ENCODE results near the gene FAH. TPM values are rescaled to one million over a fixed set of nuclear protein-coding genes. Genes with fewer than 3 reads are reported as not detected.
A peak's percentile ranks its signal among the peaks of the same experiment; 100 is the strongest.

FAH gene
- total and polyA plus RNA-seq, 9 of the 15 experiments (the other 6 are each of a cell fraction or from before 2014, with no cell fraction given): 66.8 to 310 (median 103) TPM

DNA sequence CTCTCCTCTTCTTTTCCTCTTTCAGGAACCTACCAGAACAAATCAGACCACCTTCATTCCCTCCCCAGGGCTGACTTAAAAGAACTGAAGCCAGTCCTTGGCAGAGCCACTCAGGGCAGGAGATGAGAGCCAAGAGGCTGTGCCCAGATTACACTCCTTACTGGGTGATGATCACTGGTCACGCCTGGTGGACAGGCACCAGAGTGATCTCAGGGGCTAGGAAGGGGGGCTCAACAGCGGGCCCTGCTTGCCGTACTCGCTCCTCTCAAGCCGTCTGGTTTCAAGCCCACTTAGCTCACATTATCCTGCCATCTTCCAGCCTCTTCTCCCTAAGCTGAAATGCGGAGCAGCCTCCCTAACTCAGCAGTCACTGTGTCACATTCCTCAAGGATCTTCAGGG lies 1.7 kb upstream of the FAH start (continued):
- TF ChIP-seq, protein P1, sequence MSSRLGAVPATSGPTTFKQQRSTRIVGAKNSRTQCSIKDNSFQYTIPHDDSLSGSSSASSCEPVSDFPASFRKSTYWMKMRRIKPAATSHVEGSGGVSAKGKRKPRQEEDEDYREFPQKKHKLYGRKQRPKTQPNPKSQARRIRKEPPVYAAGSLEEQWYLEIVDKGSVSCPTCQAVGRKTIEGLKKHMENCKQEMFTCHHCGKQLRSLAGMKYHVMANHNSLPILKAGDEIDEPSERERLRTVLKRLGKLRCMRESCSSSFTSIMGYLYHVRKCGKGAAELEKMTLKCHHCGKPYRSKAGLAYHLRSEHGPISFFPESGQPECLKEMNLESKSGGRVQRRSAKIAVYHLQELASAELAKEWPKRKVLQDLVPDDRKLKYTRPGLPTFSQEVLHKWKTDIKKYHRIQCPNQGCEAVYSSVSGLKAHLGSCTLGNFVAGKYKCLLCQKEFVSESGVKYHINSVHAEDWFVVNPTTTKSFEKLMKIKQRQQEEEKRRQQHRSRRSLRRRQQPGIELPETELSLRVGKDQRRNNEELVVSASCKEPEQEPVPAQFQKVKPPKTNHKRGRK (tag; IDR thresholded peaks at IDR 0.05): no peak

DNA sequence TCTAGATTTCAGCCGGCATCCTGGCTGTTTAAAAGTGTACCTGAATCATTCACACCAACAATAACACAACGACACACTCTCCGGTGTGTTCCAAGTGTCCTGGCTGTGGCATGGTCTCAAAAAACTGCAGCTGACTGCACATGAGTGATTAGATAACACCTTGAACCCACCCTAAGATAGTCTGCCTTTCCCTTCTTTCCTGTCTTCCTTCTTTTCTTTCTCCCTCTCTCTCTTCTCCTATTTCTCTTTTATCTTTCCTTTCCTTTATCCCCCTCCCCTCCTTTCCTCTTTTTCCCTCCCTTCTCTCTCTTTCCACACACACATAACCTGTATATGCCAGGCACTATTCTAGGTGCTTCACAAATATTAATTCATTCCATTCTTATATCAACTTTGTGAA lies 1.2 kb upstream of the FAH start:
- H2AFZ ChIP-seq (ENCODE audit: low read depth, low read length): peak overlapping the region; percentile 91
- TF ChIP-seq POU5F1 (IDR thresholded peaks at IDR 0.05; ENCODE audit: borderline replicate concordance, low read depth, low read length, partially characterized antibody) (no peak), TRIM24 (IDR thresholded peaks at IDR 0.05) (0 out of 4 replicates have a peak, but pooled peaks of 1 of the 2 experiments have one; percentile 13), HDAC1 (IDR thresholded peaks at IDR 0.05) (peak in 1 of 2 experiments; percentile 32; a peak in 2 of 4 replicates), NUFIP1 (IDR thresholded peaks at IDR 0.05; ENCODE audit: partially characterized antibody) (no peak), TAL1 (IDR thresholded peaks at IDR 0.05) (peak; percentile 30; the same call in 1 of the 2 replicates), ASH1L (IDR thresholded peaks at IDR 0.05; ENCODE audit: borderline replicate concordance, low read depth, partially characterized antibody) (peak; percentile 48)
- TF ChIP-seq, protein P2, sequence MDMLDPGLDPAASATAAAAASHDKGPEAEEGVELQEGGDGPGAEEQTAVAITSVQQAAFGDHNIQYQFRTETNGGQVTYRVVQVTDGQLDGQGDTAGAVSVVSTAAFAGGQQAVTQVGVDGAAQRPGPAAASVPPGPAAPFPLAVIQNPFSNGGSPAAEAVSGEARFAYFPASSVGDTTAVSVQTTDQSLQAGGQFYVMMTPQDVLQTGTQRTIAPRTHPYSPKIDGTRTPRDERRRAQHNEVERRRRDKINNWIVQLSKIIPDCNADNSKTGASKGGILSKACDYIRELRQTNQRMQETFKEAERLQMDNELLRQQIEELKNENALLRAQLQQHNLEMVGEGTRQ (CRISPR knock-in tag; IDR thresholded peaks at IDR 0.05): no peak
- TF ChIP-seq, protein P1 (tag; IDR thresholded peaks at IDR 0.05): peak; percentile 87
- TF ChIP-seq, protein P3, sequence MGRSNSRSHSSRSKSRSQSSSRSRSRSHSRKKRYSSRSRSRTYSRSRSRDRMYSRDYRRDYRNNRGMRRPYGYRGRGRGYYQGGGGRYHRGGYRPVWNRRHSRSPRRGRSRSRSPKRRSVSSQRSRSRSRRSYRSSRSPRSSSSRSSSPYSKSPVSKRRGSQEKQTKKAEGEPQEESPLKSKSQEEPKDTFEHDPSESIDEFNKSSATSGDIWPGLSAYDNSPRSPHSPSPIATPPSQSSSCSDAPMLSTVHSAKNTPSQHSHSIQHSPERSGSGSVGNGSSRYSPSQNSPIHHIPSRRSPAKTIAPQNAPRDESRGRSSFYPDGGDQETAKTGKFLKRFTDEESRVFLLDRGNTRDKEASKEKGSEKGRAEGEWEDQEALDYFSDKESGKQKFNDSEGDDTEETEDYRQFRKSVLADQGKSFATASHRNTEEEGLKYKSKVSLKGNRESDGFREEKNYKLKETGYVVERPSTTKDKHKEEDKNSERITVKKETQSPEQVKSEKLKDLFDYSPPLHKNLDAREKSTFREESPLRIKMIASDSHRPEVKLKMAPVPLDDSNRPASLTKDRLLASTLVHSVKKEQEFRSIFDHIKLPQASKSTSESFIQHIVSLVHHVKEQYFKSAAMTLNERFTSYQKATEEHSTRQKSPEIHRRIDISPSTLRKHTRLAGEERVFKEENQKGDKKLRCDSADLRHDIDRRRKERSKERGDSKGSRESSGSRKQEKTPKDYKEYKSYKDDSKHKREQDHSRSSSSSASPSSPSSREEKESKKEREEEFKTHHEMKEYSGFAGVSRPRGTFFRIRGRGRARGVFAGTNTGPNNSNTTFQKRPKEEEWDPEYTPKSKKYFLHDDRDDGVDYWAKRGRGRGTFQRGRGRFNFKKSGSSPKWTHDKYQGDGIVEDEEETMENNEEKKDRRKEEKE (IDR thresholded peaks at IDR 0.05; ENCODE audit: borderline replicate concordance in 1 of 2, control insufficient read depth in 1 of 2, low read depth in 2 of 2, low read length in 1 of 2): 0 out of 4 replicates have a peak, but pooled peaks of 1 of the 2 experiments have one; percentile 45

More for the DNA sequence above, 1.2 kb upstream of the FAH start:
- ChIA-PET POLR2A (interaction anchor here (0.6 to 2.2 kb wide), 4 partner anchors 9 to 165 kb away, joined by 3 to 6 read pairs (median 4); no protein-coding TSS in a partner anchor), CTCF (ENCODE audit: low intra/inter-chr PET ratio) (no interaction called here)
- no peaks in the 10 kb centered on the region for H4K20me1 ChIP-seq (replicated peaks; ENCODE audit: control insufficient read depth, insufficient read depth, low read length)
- intact Hi-C loops (cut with micrococcal nuclease): loop anchor here (10.0 kb wide), 1 partner anchor 257 kb away; the partner anchor contains the start of gene MTHFS
- H3K9me3 ChIP-seq (replicated peaks; ENCODE audit: control insufficient read depth, insufficient read depth, low read depth, low read length): no peaks in the 10 kb centered on the region
- no peaks in the 10 kb centered on the region for H3K27me3 ChIP-seq (ENCODE audit: control insufficient read depth in 2 of 2, insufficient read depth in 2 of 2, low read length in 2 of 2)
- peaks cover 13% of the 10 kb centered on the region; the same call in 1 of the 3 replicates for H3K36me3 ChIP-seq (ENCODE audit: control insufficient read depth, insufficient read depth, low read length)
- peaks cover 27% of the 10 kb centered on the region for H3K79me2 ChIP-seq (ENCODE audit: control insufficient read depth, insufficient read depth, low read length)
- H3K4me1 ChIP-seq (replicated peaks in 1 of 2; ENCODE audit: control insufficient read depth in 2 of 2, insufficient read depth in 2 of 2, low read length in 2 of 2): peaks cover 25 to 44% of the 10 kb centered on the region in 2 experiments
- H3K4me2 ChIP-seq (ENCODE audit: insufficient read depth, low read length): peak overlapping the region; percentile 90
- ATAC-seq (no peak), FAIRE-seq (no peak), DNase-seq (ENCODE audit: extremely low read depth in 1 of 4, low spot score in 3 of 4) (peak in 1 of 4 experiments; percentile 57)
- peak overlapping the region; percentile 53 to 84; a peak in 3 of 4 replicates for H3K9ac ChIP-seq (ENCODE audit: insufficient read depth in 1 of 2, low read depth in 2 of 2, low read length in 2 of 2)
- BruUV-seq (replicated peaks): no TSS peak
- no peaks in the 10 kb centered on the region for H3K9me1 ChIP-seq (ENCODE audit: control insufficient read depth, insufficient read depth, low read length)
- peak overlapping the region; percentile 47; the same call in 1 of the 2 replicates for H3K4me3 ChIP-seq
- H3K27ac ChIP-seq (ENCODE audit: extremely low read depth, low read depth, low read length): peak overlapping the region; percentile 68; the same call in 2 of the 3 replicates
- 0% methylated on average over 3 of the region's 3 CpGs for WGBS (ENCODE audit: insufficient coverage, low coverage, missing lambda C conversion rate)
- in situ Hi-C loops (cut with MboI): loop anchor here (25.0 kb wide), 1 partner anchor 264 kb away; the partner anchor contains the start of gene MTHFS

Measured in K562 (cell line).